ENCODE results near the gene HECTD4.
A peak's percentile ranks its signal among the peaks of the same experiment; 100 is the strongest.

Gene HECTD4

DNA sequence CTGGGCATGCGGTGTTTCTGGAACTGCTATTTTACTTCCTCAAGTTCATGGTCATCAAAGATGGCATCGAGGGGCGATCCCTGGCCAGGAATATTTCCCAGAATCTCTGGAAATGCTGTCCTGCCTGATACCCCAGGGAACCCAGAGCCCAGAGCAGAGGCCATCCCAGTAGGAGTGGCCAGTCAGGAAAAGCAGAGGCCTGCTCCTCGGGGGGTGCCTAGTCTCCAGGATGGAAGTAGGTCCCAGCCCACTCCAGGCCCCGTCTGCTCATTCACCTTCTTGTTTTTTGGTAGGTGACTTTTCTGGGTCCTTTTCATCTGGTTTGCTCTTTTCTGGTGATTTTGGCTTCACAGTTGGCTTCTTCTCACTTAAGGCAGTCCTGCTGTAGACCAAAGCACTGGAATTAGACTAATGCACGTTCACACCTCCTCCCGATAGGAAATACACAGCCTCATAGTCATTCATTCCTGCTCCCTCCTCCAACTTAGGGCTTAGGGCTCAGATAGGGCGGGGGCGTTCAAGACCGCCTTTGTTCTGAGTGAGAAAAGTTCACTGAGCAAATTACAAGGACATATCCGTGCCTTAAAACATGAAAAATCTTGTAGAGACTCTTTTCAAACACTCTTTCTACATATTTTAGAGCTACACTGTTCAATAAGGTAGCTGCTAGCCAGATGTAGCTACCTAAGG is 205.8 kb downstream of the HECTD4 start:
- DNase-seq (ENCODE audit: low spot score), result no peak

DNA sequence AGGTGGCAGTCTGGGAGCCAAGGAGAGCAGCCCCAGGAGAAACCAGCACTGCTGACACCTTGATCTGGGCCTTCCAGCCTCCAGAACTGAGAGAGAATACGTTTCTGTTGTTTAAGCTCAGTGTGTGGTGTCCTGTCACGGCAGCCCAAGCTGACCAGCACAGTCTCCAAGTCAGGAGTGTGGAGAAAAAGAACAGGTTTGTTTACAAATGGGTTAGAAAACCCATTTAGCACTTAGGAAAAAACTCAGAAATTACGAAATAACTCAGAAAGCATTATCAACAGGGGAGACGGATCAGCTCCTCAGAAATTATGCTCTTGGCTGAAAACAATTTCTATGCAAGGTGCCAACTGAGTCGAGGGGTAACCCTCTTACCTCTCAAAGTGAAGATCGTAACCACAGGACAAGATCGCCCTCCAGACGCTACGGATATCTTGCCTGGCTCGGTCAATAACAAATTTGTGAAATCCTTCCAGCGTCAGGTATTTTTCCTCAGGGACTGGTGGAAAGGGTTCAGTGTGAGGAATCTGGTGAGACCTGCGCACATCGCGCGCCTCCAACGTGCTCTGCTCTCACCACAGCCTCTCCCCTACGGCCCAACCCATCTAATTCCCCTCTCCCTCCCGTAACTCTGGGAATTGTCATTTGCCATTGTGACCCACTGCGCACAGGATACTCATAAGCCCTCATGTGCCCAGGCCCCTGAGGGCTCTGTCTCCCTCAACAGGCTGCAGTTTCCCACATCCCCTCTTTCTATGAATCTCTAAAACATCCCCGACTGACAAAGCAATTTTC is 206.7 kb downstream of the HECTD4 start:
- no peak for DNase-seq (ENCODE audit: low spot score)

DNA sequence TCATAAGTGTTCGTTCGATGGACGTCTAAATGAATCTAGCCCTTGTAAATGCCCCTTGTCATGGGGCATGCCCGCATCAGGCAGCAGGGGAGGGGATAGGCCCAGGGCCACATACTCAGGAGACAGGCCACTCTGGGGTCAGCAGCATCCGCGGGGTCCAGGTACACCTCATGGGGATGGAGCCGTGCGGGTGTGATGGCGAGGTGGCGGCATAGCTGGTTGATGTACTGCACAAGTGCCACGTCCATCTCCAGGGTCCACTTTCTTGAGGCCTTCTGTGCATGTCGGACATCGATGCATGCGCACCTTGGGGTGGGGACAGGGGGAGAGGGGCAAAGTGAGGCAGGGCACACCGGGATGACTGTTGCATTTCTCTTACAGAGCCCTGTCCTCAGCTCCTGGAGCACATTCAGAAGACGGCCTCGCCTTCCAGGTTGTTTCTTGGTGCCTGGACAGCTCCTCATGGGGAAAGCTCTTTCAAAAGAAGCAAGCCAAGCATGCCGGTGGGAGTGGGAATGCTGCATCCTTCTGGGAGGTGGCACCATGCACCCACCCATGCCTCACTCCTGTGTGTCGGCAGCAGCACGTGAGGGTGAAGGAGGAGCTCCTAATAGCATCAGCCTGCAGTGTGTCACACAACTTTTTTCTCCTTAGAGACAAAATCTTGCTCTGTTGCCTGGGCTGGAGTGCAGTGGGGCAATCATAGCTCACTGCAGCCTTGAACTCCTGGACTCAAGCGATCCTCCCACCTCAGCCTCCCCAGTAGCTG is 209.5 kb downstream of the HECTD4 start:
- no peak for DNase-seq (ENCODE audit: low spot score)

DNA sequence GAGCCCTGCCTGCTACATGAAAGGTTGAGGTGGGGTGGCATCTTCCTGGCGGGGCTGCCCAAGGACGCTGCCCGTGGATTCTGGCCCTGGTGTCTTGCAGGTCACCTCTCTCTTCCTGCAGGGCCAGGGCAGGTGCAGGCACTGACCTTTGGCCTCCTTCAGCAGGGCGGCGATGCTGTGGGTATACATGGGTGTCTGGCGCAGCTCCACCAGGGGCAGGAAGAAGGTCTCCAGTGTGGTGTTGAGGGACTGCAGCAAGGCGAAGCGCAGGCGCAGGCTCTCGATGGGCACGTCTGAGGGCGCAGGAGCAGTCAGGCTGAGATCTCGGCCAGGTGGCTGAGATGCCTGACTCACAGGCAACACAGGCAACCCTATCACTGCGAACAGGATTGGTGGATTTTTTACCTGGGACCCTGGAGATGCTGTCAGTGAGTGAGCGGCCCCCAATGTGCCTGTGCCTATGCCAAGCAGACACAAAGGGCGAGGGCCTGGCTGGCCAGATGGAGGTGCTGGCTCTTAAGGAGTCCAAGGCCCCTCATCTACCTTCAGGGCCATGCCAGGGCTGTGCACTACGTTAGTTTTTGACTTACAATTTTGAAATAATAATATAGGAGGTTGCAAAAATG is 211.1 kb downstream of the HECTD4 start:
- no peak for DNase-seq (ENCODE audit: low spot score)

DNA sequence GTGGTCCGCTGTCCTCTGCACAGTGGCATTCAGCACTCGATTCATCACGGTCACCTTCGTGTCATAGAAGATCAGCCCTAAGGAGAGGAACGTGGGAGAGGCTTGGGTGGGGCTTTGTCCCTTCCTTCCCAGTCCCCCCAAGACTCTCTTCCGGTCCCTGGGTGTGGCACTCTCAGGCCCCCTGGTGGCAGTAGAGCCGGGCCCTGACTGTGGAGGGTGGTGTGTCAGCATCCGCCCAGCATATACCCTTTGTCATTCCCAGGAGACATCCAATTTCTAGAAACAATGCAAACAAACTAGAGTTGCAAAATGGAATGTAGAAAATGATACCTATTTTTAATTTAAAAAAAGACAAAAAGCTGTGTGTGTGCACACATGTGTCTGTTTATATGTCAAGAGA is 211.9 kb downstream of the HECTD4 start:
- peak; percentile 22 for DNase-seq (ENCODE audit: low spot score)

DNA sequence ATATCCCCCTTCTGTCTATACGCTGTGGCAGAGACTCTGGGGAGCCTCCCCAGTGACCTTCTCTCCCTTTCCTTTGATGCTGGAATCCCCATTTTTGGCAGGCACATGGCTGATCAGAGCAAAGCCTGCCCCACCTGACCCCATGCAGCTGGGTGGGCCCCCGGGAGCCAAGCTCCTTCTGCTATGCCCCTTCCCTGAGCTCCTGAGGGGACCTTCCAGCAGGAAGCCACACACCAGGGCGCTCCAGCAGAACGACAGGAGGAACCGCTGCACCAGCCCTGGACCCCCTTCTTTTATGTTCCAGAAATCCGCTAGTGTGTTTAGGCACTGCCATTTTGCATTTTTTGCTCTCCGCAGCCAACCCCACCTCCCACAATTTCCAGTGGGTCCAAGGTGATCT is 212.3 kb downstream of the HECTD4 start:
- DNase-seq (ENCODE audit: low spot score), result no peak

DNA sequence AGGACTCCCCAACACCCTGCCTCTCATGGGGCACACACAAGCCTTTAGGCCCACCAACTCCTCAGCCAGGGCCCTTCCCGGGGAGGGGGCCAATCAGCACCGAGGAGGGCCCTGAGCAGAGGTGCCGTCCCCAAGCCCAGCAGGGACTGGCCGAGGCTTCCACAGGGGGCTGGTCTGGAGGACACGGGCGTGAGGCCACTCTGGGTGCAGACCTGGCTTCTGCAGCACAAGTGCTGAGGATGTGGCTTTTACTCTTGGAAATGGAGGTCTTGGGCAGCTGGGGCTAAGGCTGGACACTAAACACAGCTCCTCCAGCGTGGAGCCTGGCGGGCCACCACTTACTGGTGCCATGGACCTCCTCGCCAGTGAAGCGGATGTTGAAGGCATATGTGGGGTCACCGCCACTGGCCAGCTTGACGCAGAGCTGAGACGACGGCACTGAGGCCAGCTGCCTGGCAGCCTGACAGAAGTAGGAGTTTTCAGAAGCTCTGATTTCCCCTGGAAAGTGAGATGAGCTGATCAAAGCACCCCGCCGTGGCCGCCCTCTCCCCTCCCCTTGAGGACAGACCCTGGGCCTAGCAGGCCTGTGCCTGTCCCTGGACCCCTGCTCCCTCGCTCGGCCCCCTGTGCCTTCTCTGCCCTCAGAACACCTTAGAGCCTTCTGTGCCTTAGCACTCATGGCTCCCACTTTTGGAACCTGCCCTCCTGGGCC is 212.9 kb downstream of the HECTD4 start:
- no peak for DNase-seq (ENCODE audit: low spot score)

DNA sequence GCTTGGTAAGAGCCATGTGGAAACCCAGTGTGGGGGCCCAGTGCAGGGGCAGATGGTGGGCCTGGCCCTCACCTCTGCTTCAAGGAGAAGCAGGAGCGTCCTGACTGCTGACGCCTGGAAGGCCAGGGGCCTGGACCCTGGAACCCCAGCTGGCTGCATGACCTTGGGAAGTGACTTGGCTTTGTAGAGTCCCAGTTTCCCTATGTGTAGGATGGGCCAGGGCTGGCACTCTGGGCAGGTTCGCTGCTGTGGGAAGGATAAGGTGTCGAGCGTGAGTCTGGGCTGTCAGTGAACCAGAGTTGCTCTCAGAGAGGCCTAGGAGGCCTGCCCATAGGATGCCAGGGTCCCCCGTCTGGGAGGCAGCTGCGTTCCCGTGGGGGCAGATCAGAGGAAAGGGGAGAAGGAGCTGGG is 213.7 kb downstream of the HECTD4 start:
- DNase-seq (ENCODE audit: low spot score), result no peak

DNA sequence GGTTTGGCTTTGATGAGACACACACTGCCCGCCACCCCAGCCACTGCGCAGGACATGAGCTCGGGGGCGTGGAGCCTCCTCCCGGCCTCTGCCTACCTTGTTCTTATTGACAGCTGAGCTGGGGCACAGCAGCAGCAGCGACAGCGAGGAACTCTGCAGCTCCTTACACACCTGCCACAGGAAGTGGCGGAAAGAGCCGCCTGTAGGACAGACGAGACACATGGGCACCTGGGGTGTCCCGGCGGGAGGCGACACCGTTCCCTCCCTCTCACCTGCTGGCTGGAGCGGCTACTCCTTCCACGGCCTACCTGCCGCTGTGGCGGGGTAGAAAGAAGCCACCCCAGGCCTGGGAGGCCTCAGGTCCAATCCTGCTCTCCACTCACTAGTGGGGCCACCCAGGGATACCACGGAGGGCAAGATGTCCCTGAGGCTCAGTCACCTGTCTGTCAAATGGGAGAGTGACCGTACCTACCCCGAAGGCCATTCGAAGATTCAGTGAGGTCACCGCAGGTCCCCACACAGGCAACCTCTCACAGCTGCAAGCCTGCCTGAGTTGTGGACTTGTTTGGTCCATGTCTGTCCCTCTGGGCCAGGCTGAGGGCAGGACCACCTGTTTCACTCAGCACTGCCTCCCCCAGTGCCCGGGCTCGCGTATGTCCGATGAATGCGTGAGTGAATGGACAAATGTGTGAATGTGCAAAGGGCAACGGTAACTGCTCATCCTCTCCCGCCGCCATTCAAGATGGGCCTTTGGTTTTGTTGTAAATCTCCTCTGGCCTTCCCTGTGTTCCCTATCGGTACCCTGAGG is 214.3 kb downstream of the HECTD4 start:
- no peak for DNase-seq (ENCODE audit: low spot score)

DNA sequence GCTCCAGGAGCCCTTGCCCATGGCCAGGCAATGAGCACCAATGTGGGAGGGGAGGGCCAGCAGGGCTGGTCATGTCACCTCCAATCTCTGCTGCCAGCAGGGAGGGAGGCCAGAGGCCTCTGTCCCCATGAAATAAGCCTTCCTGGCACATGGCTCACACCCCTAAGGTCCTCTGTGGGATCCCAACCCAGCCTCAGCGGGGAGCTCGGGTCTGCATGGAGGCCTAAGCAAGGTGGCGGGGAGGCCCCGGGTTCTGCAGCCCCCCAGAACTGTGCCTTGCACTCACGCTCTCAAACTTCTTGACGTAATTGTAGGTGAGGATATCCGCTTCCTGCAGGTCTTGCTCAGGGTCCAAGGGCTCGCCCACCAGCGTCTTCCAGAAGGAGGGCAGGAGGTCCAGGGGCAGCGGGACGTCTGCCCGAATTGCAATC is 215.2 kb downstream of the HECTD4 start:
- DNase-seq (ENCODE audit: low spot score), result no peak

DNA sequence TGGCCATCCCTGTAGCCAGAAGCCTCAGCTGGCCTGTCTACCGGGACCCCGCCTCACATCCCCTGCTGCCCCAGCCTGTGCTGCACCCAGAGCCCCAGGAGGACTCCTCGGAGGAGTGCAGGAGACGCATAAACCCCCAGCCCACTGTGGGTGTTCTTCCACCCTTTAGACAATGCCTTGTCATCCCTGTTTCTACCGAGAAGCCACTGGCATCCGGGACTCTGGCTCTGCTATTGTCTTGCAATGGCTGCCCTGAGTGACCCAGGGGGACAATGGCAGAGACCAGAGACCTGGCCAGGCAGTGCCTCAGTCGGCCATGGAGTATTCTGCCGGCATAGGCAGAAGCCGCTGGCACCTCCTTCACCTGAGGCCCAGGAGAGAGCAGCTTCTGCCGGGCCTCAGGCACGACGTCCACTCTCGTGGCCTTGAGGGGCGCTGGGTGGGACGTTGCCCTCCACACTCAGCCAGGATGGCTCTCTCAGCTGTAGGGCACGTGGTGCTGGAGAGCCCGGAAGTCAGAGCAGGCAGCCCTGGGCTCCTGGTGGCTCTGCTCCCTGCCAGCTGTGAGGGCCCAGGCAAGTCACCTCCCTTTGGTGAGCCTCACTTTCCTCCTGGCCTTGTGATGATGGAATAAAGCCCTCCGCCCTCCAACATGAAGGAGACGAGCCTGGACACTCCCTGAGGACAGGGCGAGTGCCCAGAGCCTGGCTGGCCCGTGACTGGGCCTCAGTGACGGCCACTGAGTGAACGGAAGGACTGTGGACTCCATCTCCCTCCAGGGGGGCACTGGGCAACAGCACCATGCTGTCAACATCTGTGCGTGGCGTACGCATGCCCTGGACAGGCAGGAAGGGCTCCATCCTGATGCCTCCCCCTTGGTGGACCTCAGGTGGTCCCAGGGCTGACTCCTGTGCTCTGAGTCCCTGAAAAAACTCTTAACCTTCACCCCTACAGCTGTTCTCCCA is 215.9 kb downstream of the HECTD4 start:
- no peak for DNase-seq (ENCODE audit: low spot score)

DNA sequence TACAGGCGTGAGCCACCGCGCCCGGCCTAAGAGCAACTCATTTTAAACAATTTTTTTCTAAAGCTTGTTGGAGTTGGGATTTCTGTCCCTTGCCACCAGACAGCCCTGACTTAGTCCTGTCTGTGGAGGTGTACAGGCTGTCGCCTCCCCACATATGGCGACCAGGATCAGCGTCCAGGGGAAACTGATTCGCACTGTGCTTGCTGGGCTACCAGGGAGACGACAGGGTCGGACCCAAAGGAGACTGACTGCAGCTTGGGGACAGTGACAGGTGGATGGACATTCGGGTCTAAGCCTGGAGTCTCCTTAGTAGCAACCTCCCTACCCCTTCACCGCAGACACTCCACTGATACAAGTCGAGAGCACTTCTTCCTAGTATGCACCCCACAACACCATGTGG is 216.6 kb downstream of the HECTD4 start:
- DNase-seq (ENCODE audit: low spot score), result no peak

DNA sequence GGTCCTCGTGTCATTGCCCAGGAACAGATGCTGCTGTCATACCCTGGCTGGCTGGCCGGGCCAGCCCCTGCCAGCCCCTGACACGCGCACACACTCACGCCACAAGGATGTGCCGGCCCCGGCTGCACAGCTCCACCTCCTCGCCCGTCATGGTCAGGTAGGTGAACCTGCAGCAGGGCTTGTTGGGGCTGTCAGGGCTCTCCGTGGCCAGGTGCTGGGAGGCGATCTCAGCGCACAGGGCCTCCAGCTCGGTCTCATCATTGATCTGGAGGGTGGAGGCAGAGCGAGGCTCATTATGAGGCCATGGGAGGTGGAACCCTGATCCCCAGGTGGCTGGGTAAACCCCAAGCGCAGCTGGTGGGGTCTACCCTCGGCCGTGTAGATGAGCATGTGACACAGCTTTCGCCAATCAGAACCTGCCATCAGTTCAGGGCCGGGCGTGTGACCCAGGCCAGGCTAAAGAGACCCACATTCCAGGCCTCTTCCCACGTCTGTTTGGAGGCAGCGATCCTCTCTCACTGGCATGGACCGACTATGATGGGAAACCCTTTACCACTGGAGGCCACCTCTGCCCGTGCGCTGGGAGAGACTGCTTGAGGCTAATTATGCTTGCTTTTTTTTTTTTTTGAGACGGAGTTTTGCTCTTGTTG is 218.1 kb downstream of the HECTD4 start:
- DNase-seq (ENCODE audit: low spot score), result no peak

DNA sequence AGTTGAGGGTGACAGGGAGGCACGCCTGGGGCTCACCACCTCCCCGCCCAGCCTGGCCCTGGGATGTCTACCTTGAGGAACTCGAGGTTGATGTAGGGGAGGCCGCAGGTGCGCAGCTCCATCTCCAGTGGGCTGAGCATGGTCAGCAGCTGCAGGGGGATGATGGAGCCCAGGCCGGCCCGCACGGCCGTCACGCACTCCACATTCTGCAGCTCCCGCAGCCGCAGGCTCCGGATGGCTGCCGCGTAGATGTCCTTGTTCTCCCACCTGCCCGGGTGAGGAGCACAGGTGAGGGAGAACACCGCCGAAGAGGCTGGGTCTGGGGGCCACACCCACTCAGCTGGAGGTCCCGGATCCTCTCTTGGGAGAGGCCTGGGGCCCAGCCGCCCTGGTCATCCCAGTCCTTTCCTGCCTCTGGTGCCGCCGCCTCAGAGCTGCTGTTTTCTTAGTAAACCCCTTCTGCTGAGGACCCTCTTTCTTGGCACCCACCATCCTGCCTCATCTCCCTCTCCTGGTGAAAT is 218.7 kb downstream of the HECTD4 start:
- DNase-seq (ENCODE audit: low spot score), result no peak

DNA sequence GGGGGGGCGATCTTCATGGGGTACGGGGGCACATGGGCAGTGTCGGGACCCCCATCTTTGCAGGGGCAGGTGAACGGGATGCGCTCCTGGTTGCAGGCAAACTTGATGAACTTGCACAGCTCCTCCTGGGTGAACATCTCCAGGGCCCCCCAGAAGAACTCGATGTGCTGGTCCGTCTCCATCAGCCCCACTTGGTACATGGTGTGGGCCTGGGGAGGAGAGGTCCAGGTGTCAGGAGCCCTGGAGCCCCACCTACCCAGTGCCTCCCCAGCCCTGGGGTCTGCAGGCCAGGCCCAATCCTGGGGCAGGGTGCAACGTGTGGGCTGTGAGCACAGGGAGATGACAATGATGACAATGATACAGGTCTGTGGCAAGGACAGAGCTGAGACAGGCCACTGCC is 219.2 kb downstream of the HECTD4 start:
- no peak for DNase-seq (ENCODE audit: low spot score)

DNA sequence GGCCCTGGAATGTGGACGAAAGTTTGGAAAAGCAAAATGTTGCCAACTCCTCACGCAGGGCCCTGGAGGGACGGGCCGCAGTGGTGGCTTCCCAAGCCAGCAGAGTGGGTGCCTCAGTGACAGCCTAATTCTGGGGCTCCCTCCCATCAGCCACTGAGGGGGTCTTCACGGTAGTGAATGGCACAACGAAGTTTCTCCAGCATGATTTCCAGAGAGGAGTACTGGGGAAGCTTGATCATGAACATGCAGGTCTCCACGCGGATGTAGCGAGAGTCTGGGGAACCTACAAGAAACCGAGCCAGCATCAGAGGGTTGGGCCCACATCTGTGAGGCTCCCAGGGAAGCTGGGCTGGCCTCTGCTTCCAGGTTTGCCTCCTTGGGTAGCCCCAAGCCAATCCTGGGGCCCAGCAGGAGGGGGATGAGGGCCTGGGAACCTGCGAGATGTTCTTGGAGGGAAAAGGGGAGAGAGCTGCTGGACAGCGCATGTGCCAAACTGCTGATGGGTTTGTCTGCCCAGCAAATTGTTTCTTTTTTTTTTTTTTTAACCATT is 219.9 kb downstream of the HECTD4 start:
- no peak for DNase-seq (ENCODE audit: low spot score)

DNA sequence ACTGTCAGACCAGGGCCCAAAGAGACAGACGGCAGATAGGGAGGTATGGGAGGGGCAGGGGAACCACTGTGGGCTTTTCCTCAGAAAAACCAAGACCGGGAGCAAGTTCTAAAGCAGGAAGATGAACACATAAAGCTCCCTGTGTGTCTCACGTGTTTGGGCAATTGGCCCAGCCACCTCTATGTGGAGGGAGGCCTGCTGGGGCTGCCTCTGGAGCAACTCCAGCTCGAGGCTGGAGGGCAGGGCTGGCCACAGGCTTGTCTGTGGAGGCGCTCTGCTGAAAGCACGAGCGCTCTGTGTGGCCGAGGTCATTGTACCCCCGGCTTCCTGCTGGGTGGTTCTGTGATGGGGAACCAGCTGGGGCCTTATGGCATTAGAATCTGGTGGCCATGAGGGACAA is 220.5 kb downstream of the HECTD4 start:
- DNase-seq (ENCODE audit: low spot score), result no peak

DNA sequence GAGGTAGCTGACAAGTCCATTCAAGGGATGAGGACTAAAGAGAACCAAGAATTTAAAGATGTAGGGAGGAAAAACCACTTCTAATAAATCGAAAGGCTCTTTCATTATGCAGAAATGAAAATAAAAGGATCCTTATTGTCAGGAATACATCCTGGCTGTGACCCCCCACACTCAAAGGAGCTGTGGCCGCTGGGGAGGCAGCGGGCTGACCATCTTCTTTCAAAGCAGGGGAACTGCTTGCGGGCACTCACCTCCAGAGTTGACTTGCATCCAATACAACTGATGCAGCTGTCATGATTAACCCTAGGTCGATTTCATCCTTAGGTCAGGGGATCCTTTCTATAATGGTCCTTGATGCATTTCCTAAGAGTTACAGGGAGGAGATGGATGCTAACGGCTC is 221.6 kb downstream of the HECTD4 start:
- no peak for DNase-seq (ENCODE audit: low spot score)

DNA sequence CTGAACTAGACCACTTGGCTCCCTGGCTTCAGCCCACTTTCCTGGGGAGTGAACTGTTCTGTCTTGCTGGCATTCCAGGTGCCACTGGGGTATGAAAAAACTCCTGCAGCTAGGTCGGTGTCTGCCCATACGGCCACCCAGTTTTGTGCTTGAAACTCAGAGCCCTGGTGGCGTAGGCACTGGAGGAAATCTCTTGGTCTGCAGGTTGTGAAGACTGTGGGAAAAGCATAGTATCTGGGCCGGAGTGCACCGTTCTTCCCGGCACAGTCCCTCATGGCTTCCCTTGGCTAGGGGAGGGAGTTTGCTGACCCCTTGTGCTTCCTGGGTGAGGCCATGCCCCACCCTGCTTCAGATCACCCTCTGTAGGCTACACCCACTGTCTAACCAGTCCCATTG is 223.1 kb downstream of the HECTD4 start:
- DNase-seq (ENCODE audit: low spot score), result no peak

Data from CD4-positive, alpha-beta T cell treated with Interleukin-15 for 4 hours (primary cell).